HG03520 (cell line): Measurements from ENCODE around the gene GPR89B.
"Not testable (repeated sequence)": the region's sequence is repeated elsewhere in the genome, so short reads cannot be mapped to it uniquely, and the experiment has no call there.

Experiments
- ATAC-seq: cut with Tn5 transposase; IDR thresholded peaks from one replicate; pipeline ENCODE4 v1.9.1; 2021; ENCODE audit warnings: mild to moderate bottlenecking, moderate library complexity; ENCODE audit not compliant: unreplicated experiment

GPR89B gene

DNA sequence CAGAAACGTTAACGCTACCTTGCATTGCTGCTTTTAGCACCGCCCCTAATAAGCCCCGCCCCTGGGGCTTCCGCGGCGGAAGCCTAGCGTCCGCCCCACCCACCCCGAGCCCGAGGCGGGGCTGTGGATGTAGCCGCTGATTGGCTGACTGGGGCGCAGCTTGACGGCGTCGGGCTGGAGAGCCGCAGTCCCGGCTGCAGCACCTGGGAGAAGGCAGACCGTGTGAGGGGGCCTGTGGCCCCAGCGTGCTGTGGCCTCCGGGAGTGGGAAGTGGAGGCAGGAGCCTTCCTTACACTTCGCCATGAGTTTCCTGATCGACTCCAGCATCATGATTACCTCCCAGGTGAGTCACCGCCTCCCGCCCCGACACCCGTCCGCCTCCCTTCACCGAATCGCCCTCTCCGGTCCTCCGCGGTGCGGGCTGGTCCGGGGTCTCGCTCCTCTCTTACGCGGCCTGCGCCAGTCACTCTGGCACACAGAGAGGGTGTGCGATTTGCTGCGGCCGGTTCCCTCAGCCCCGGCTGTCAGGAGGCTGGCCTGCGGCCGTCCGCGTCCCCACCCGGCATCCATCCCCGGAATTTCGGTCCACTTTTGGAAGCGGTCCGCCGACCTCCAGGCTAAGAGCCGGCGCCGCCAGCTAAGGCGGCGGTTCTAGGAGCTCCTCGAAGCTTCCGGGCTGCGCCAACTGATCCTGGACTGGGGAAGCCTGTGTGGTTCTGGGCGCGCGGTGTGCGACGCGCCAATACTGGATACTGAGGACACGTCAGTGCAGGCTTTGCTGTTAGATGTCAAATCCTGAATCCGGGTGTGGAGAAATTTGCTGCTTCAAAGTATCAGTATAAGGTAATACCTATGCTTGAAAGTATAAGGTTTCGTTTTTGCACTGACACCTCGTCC is at the start of gene GPR89B:
Gene GPR89B (plus strand): TSS at position 185 of the 897 bp plus-strand sequence. CDS start 117 bp downstream, at position 302.
- peak; percentile 95 for ATAC-seq

DNA sequence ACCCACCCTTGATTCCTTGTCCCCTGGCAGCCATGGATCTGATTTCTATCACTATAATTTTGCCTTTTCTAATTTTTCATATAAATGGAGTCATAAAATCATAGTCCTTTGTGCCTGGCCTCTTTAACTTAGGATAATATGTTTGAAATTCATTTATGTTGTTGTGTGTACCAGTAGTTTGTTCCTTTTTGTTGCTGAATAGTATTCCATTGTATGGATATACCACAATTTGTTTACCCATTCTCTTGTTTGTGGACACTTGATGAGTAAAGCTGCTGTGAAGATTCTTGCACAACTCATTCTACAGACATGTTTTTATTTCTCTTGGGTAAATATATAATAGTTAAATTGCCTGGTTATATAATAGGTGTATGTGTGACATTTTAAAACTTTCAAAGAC is 48.3 kb upstream of the GPR89B start:
- ATAC-seq: no peak

DNA sequence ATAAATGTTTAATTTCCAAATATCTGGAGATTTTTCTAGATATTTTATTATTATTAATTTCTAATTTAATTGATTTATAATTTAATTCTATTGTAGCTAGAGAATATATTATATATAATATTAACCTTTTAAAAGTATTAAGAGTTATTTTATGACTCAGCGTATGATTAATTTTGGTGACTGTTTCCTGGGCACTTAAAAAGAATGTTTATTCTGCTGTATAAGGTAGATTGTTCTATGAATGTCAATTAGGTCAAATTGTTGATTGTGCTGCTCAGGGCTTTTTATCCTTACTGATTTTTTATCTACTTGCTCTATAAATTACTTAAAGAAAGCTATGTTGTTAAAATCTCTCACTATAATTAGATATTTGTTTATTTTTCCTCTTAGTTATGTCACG is 45.7 kb upstream of the GPR89B start:
- ATAC-seq: no peak

DNA sequence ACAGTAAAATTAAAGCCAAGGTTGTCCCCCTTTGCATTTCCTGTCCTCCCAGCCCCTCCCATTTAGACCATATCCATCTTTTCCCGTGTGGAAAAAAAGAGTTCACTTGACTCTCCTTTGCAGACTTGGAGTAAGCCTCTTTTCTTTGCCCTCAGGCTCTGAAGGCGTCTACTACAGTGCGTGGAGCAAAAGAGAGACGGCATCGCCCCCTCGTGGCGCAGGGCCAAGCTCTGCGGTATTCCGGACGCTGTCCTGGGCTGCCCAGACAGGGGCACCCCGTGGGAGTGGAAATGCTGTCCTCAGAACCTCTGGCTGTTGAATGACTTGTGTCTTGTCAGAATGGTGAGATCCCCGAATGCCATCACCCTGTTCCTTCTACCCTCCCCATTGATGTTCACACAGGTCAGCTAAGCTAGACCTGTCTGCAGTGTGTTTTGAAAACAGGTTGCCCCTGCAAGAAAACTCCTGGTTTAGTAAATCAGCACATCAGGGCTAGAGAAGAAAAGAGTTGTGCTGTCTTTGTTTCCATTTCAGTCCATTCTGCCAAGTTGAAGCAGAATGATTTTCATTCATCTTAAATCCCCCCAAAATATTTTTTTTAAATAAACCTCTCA is 37.9 kb upstream of the GPR89B start:
- peak; percentile 60 for ATAC-seq

DNA sequence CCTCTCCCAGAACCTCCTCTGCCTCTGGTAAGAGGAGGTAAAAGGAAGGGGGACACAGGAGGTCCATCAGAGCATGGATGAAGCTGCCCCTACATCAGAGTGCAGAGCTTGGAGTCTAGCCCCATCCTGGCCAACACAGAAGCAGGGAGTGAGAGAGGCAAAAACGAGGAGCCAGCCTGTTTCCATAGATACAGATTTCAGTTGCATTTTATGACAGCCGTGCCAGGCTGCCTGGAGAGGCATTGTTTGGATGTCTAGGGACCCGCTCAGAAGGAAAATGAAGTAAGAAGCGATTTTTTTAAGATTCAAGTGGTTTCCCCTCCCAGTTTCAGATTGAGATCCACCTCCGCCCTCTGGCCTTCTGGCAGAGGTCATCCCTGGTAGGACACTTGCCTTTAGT is 37.1 kb upstream of the GPR89B start:
- ATAC-seq: no peak

DNA sequence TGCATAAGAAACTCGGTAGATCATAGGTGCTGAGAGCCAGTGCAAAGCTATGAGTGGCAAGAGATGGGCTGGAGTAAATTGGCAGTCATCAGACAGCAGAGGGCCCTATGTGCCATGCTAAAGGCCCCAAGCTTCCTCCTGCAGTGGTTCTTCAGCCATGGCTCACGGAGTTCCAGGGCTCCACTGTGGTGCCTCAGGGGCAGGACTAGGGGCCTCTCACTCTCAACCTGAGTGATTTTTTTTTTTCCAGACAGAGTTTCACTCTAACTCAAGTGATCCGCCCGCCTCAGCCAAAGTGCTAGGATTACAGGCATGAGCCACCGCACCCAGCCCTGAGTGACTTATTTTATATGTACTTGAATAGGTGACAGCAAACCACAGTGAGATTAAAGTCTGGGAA is 36.0 kb upstream of the GPR89B start:
- no peak for ATAC-seq

DNA sequence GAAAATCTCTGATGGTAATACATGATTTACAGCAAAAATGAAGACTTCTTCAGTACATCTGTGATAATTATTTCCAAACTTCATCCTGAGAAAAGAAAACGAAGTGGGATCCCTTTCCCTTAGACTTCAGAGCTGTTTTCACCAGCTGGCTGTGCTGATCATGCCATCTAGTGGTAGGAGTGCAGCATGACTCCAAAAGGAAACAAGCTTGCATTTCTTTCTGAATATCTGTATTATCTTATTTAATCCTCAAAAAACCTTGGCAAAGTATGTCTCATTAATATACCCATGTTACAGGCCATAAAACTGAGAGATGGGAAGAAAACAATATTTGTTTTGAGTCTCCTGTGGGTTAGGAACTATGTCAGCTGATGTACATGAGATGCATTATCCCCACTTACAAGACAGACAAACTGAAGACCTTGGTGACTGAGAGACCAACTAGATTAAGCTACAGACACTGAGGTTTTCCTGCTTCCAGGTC is 35.4 kb upstream of the GPR89B start:
- no peak for ATAC-seq

DNA sequence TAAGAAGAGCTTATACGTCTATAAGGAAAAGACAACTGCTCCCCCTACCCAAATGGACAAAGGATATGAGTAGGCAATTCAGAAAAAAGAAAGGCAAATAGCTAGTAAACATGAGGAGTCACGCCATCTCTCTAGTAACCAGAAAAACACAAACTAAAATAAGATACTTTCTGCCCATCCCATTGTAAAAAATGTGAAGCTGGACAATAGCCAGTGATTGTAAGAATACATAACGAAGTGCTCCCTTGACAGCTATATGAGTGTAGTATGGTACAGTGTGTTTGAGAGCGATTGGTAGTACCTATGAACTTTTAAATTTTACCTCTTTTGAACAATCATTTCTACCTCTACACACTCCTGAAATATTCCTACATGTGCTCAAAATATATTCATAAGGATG is 33.1 kb upstream of the GPR89B start:
- ATAC-seq: no peak

DNA sequence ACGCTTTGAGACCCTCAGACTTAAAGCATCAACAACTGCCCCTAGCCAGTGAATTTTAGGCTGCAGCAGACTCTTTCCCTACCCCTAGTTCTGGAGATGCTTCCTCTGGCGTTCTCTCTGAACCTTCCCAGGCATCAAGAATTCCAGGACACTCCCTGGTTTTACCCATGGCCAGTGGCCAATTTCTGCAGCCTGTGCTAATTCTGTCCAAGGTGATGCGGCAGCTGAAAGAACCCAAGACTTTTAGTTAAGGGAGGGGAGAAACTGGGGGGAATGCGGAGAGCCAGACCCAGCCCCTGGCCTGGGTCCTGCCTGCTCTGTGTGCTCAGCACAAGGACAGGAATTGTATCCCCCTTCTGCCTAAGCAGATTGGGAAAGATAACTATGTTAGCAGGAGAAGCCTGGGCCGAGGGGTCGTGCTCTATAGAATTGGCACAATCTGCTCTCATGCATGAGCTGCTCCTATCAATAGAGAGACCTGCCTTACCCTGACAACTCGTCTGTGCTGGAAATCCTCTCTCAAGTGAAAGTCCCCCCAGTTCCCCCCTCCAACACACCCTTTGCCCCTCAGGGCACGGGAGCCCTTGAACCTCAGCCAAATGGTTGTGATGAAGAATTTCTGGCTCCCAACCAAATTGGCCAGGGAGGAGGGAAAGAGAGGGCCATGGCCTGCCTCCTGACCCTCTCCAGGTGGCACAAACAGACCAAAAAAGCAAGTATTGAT is 31.0 kb upstream of the GPR89B start:
- no peak for ATAC-seq

DNA sequence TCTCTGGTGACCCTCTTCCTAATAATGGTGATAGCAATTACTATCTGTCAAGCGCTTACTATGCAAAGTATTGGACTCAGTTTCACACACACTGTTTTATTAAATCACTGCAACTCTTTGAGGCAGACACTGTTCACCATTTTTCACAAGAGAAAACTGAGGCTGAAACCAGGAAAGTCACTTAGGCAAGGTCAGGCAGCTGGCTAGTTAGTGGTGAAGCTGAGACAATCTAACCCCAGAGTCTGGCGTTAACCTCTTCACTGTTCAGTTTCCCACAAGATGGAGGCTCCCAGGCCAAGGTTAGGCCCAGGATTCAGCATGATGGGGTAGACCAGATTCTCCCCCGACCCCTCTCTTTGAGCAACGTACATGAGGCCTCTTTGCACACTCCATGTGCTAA is 30.4 kb upstream of the GPR89B start:
- ATAC-seq: no peak

DNA sequence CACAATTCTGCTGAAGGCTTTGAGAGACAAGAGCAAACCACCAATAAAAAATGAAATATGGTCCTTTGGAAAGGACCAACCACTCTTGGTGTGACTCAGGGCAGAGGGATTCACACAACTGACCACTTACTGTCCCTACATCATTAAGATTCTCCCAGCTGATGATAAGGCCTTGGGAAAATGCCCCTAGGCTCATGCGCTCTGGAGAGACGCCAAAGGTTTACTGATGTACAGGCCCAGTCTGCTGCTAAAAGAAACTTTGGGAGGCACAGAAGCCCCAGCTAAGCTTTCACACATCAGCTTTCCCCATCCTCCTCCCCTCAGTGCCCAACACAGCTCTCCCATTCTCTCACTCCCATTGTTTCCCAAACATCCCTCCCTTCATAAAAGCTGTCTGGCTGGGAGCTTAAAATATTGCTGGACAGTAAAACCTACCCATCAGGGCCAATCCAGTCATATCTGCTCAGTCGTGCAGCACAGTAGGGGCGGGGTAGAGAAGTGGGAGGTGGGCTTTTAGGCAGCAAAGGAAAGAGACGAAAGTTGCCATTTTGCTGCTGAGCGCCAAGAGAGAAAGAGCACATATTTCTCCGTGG is 25.9 kb upstream of the GPR89B start, which contains the start of gene GJA8:
Gene GJA8 (plus strand): TSS at position 543 of the 593 bp plus-strand sequence. CDS start 5,161 bp downstream, outside the sequence.
- ATAC-seq: no peak

DNA sequence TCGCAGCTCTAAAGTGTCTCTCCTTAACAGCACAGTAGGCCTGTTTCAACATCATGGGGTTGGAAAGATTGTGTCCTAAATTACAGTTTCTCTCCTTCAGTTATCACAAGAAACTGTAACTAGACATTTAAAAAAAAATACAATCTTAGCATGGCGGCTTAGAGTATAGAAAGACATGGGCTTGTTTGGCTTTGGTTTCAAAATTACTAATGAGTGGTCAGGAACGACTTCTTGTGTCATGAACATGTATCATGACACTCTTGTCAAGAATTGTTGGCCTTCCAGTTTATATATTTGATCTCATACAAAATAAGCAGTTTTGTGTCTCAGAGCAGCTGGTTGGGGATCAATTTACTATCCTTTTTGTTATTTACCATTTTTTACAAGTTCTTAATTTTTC is 23.5 kb upstream of the GPR89B start:
- ATAC-seq: no peak

DNA sequence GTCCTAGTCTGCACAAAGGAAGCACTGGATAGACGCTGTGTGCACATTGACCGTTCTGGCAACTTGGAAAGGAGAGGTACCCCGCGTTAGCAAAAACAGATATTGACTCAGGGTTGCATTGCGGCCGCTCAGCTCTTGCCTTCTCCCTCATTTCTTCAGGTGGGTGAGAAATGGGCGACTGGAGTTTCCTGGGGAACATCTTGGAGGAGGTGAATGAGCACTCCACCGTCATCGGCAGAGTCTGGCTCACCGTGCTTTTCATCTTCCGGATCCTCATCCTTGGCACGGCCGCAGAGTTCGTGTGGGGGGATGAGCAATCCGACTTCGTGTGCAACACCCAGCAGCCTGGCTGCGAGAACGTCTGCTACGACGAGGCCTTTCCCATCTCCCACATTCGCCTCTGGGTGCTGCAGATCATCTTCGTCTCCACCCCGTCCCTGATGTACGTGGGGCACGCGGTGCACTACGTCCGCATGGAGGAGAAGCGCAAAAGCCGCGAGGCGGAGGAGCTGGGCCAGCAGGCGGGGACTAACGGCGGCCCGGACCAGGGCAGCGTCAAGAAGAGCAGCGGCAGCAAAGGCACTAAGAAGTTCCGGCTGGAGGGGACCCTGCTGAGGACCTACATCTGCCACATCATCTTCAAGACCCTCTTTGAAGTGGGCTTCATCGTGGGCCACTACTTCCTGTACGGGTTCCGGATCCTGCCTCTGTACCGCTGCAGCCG is 20.3 kb upstream of the GPR89B start:
- ATAC-seq: no peak

DNA sequence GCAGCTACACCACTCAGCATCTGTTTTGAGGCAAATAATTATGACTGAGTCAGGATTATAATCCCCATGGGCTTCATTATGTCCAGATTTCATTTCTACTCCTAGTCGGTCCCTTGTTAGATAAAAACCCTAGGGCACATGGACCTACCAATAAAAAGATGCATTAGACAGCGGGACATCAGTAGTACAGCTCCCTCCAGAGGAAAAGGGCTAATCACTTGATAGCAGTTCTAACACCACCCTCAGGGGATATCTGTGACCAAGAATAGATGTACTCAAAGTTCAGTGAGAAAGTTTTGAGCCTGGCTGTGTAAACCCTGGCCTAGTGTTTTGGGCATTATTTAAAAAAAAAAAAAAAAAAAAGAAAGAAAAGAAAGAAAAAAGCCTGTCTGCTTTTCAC is 15.7 kb upstream of the GPR89B start:
- ATAC-seq: no peak

DNA sequence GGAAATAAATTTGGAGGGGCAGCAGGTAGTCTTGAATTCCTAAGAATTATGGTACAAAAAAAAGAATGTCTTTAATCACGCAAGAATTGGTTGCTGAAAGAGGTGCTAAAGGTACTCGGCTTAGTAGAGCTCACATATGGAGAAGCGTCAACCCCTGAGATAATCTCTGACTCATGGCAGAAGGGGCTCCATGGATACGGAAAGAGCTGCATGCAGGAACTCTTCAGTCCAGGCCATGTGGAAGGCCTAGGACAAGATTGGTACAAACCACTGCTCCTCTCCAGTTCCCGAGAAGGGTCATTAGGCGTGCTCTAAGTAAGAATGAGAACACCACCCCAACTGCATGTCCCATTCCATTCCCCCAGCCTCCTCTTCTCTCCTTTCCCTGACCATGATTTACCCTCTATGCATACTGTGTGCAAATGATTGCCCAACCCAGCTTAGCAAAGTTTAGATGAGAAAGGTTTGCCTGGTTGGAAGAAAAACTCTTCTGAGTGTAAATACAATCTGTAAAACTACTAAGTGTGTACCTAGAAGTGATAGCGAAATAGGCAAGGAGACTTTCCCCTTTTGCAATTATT is 14.8 kb upstream of the GPR89B start:
- ATAC-seq: no peak

DNA sequence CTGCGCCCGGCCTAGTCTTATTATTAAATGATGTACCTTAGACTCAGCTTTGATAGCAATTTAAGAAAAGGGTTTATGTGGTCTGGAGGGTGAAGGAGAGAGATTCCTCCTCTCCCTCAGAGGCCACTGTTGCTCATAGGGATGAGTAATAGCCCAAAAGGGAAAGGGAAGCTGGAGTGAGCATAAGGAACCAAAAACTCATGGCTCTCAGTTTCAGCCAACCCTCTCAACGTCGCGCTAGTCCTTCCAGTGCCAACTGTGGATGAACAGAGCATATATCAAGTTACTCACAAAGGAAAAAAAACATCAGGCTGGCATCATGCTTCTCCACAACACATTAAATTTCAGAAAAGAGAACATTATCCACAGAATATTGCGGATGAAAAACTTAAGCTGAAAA is 8.3 kb upstream of the GPR89B start:
- no peak for ATAC-seq

DNA sequence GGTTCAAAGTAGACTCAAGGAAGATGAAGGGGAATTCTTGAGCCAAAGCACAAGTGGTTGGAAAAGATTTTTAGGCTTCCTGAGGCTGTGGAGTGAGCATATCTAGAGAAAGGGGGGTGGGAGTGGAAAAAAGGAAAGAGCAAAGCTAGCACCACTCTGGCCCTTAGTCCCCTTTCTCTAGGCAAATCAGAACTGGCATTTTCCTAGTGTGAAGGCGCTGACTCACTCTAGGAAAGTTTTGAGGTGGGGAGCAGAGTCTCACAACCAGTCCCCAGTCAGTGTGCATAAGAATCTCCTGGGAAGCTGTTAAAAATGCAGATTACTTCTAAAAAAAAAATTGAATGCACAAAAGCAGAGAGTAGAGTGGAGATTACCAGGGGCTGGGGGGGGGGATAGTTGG is 3.4 kb upstream of the GPR89B start:
- ATAC-seq: no peak

DNA sequence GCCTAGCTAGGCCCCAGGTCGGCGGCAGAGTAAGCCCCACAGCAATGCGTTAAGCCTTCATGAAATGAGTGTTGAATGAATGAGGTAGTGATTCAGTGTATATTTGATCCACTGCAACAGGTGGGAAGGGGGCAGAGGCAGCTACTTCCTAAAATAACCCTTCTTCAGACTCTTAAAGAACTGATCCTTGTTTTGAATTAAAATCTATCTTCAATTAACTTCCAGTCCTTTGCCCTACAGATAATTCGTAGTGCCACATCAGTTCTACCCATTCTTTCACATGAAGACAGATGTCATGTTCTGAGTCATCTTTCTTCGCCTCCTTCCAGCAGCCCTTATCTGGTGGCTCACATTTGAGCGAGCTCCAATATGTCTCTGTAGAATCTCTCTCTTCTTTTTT is 1.0 kb upstream of the GPR89B start:
- ATAC-seq: not testable (repeated sequence)

DNA sequence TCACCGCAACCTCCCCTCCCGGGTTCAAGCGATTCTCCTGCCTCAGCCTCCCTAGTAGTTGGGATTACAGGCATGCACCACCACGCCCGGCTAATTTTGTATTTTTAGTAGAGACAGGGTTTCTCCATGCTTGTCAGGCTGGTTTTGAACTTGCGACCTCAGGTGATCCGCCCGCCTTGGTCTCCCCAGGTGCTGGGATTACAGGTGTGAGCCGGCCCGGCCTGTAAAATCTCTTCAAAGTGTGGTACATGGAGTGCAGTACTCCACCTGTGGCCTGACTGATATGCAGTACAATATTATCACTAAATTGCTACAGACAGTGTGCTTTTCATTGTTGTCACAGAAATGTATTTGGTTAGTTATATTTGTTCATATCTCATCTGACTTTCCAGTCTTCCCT is 531 bp upstream of the GPR89B start:
- ATAC-seq: not testable (repeated sequence)

DNA sequence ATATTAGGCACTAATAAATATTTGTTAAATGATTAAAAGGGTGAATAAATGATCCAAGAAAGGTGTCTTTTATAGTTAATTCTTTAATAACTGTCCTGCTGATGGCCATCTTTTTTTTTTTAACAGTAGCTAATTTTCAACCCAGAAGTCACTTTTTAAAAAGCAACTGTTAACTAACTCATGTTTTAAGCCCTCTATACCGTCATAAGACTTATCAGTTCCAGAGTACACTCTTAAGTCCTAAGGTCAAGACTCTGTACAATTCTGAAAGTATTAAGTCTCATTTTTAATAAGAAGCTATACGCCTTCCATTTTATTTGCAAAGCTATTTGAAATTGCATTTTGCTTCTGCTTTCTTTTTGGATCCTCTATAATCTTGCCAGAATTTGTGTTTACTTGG is 2.9 kb downstream of the GPR89B start:
- not testable (repeated sequence) for ATAC-seq
